IPS-20b (cell line): Measurements from ENCODE around the gene ZNF844.
"Not testable (repeated sequence)": the region's sequence is repeated elsewhere in the genome, so short reads cannot be mapped to it uniquely, and the experiment has no call there.

ENCODE experiments used
- H3K27ac ChIP-seq: one replicate; pipeline ENCODE4 v1.5.1; 2013; ENCODE audit warnings: low read length
- H3K27me3 ChIP-seq: 2 replicates; pipeline ENCODE4 v1.6.1; 2013; ENCODE audit warnings: mild to moderate bottlenecking, low read length, inconsistent platforms; ENCODE audit not compliant: insufficient read depth
- H3K36me3 ChIP-seq: 2 replicates; pipeline ENCODE4 v1.6.1; 2013; ENCODE audit warnings: low read depth, mild to moderate bottlenecking, inconsistent platforms, low read length, moderate library complexity; ENCODE audit not compliant: insufficient read depth
- H3K4me1 ChIP-seq: 2 replicates; pipeline ENCODE4 v1.6.1; 2013; ENCODE audit warnings: mild to moderate bottlenecking, control low read depth, inconsistent platforms, low read length, moderate library complexity; ENCODE audit not compliant: insufficient read depth
- H3K4me3 ChIP-seq: 2 replicates; pipeline ENCODE4 v1.5.1; 2013; ENCODE audit warnings: mild to moderate bottlenecking, low read length, inconsistent platforms
- H3K9ac ChIP-seq: 2 replicates; pipeline ENCODE4 v1.6.1; 2013; ENCODE audit warnings: low read depth, mild to moderate bottlenecking, inconsistent platforms, low read length, moderate library complexity
- H3K9me3 ChIP-seq: 2 replicates; pipeline ENCODE4 v1.6.1; 2013; ENCODE audit warnings: mild to moderate bottlenecking, low read depth, low read length, inconsistent platforms; ENCODE audit not compliant: insufficient read depth

ZNF844 gene

DNA sequence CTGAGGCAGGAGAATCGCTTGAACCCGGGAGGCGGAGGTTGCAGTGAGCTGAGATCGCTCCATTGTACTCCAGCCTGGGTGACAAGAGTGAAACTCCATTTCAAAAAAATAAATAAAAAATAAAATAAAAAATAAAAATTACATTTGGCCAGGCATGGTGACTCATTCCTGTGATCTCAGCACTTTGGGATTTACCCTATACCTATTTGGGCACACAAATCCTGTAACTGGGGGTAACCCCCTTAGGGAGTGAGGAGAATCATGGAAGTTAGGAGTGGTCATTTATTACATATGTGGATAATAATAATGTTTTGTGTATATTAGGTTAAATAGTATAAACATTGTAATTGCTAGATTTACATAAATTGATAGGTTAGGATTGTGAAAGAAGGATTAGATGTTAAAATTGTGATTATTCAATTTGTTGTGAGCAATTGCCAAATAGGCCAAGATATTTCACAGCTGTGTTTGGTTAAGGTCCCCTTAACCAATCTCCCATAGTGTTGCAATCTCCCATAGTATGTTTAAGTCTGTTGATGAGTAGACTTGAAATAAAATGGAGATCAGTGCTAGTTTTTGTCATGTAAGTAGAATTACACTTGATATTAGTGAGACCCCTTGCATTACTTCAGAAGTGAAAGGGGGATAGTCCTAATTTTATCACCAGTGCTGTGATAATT, 30.7 kb downstream of the ZNF844 start:
- peaks cover 25% of the 10 kb centered on the region for H3K9me3 ChIP-seq
- no peak overlapping the region for H3K27ac ChIP-seq
- H3K36me3 ChIP-seq: peaks cover 51% of the 10 kb centered on the region
- no peaks in the 10 kb centered on the region for H3K27me3 ChIP-seq
- peaks cover 3% of the 10 kb centered on the region; the same call in 1 of the 2 replicates for H3K4me1 ChIP-seq
- no peak overlapping the region for H3K4me3 ChIP-seq
- H3K9ac ChIP-seq: no peak overlapping the region

DNA sequence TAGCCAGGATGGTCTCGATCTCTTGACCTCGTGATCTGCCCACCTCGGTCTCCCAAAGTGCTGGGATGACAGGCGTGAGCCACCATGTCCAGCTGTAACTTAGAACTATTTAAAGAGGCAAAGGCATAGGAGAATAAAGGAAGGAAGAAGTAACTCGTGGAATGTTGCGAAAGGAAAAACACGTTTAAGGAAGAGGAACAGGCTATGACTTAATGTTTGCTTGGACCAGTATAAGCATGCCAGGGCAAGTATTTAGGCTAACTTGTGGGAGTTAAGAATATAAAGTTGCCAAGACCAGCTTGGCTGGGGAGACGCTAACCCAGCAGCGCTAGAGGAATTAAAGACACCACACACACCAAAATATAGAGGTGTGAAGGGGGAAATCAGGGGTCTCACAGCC, 33.5 kb downstream of the ZNF844 start:
- H3K4me1 ChIP-seq: peaks cover 2% of the 10 kb centered on the region; the same call in 1 of the 2 replicates
- H3K9ac ChIP-seq: no peak overlapping the region
- H3K4me3 ChIP-seq: no peak overlapping the region
- H3K27ac ChIP-seq: no peak overlapping the region
- peaks cover 51% of the 10 kb centered on the region for H3K36me3 ChIP-seq
- H3K27me3 ChIP-seq: no peaks in the 10 kb centered on the region
- peaks cover 28% of the 10 kb centered on the region for H3K9me3 ChIP-seq

DNA sequence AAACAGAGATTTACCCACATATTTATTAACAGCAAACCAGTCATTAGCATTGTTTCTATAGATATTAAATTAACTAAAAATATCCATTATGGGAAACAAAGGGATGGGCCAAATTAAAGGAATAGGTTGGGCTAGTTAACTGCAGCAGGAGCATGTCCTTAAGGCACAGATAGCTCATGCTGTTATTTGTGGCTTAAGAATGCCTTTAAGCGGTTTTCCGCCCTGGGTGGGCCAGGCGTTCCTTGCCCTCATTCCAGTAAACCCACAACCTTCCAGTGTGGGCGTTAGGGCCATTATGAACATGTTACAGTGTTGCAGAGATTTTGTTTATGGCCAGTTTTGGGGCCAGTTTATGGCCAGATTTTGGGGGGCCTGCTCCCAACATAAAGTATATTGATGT, 39.4 kb downstream of the ZNF844 start:
- H3K27ac ChIP-seq, H3K4me3 ChIP-seq, H3K9ac ChIP-seq, H3K27me3 ChIP-seq, H3K4me1 ChIP-seq: not testable (repeated sequence)
- H3K36me3 ChIP-seq: peaks cover 21% of the 10 kb centered on the region
- peaks cover 29% of the 10 kb centered on the region for H3K9me3 ChIP-seq

DNA sequence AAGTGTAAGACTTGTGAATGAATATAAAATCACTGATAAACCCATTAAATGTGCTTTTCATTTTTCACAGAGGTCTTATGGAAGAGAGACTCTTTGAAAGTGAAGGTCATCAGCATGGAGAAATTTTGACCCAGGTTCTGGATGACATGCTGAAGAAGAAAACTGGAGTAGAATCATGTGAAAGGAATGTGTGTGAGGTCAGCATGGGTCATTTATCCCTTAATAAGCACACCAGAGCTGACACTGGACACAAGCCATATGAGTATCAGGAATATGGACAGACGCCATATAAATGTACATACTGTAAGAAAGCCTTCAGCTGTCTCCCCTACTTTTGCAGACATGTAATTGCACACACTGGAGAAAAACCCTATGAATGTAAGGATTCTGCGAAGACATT, 46.6 kb downstream of the ZNF844 start:
- H3K9me3 ChIP-seq: peaks cover 66% of the 10 kb centered on the region
- peak overlapping the region; percentile 0; the same call in 1 of the 2 replicates for H3K4me3 ChIP-seq
- H3K27ac ChIP-seq: no peak overlapping the region

DNA sequence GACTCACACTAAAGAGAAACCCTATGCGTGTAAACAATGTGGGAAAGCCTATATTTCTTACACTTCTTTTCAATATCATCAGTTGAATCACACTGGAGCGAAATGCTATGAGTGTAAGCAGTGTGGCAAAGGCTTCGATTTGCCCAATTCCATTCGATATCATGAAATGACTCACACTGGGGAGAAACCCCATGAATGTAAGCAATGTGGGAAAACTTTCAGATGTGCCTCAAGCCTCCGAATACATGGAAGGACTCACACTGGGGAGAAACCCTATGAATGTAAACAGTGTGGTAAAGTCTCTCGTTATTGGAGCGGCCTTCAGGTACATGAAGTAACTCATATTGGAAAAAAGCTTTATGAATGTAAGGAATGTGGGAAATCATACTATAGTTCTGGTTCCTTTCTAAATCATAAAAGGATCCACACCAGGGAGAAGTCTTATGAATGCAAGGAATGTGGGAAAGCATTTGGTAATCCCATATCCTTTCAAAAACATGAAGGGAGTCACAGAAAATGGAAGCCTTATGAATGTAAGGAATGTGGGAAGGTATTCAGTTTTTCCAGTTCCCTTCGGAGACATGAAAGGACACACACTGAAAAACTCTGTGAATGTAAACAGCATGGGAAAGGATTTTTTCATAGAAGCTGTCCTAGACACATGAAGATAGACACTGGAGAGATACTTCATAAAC, 47.6 kb downstream of the ZNF844 start:
- Histone ChIP-seq H3K27me3 (no peaks in the 10 kb centered on the region), H3K36me3 (peaks cover 65% of the 10 kb centered on the region), H3K9me3 (peaks cover 56% of the 10 kb centered on the region), H3K4me3 (peak overlapping the region; percentile 0), H3K4me1 (no peaks in the 10 kb centered on the region), H3K9ac (no peak overlapping the region), H3K27ac (no peak overlapping the region)

More for the DNA sequence above, 46.6 kb downstream of the ZNF844 start:
- Histone ChIP-seq H3K36me3 (peaks cover 74% of the 10 kb centered on the region), H3K4me1 (no peaks in the 10 kb centered on the region), H3K9ac (no peak overlapping the region), H3K27me3 (no peaks in the 10 kb centered on the region)

DNA sequence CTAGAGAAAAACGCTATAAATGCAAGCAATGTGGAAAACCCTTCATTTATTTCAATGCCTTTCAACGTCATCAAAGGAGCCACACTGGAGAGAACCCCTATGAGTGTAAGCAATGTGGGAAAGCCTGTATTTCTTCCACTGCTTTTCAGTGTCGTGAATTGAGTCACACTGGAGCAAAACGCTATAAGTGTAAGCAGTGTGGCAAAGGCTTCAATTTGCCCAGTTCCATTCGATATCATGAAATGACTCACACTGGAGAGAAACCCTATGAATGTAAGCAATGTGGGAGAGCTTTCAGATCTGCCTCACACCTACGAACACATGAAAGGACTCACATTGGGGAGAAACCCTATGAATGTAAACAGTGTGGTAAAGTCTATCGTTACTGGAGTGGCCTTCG, 48.2 kb downstream of the ZNF844 start:
- no peaks in the 10 kb centered on the region for H3K4me1 ChIP-seq
- no peaks in the 10 kb centered on the region for H3K27me3 ChIP-seq
- peak overlapping the region; percentile 0 for H3K4me3 ChIP-seq
- H3K27ac ChIP-seq: no peak overlapping the region
- no peak overlapping the region for H3K9ac ChIP-seq
- H3K9me3 ChIP-seq: peaks cover 56% of the 10 kb centered on the region
- peaks cover 64% of the 10 kb centered on the region for H3K36me3 ChIP-seq

DNA sequence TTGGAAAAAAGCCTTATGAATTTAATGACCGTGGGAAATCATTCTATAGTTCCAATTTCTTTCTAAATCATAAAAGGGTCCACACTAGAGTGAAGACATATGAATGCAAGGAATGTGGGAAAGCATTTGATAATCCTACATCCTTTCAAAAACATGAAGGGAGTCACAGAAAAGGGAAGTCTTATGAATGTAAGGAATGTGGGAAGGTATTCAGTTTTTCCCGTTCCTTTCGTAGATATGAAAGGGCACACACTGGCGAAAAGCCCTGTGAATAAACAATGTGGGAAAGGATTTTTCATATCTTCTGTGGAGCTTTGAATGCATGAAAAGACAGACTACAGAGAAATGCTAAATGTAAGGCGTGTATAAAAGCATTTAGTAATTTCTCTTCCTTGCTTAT, 48.6 kb downstream of the ZNF844 start:
- H3K9me3 ChIP-seq: peaks cover 56% of the 10 kb centered on the region
- H3K9ac ChIP-seq: no peak overlapping the region
- peaks cover 64% of the 10 kb centered on the region for H3K36me3 ChIP-seq
- no peaks in the 10 kb centered on the region for H3K4me1 ChIP-seq
- no peaks in the 10 kb centered on the region for H3K27me3 ChIP-seq
- H3K27ac ChIP-seq: no peak overlapping the region
- H3K4me3 ChIP-seq: peak overlapping the region; percentile 0; the same call in 1 of the 2 replicates

DNA sequence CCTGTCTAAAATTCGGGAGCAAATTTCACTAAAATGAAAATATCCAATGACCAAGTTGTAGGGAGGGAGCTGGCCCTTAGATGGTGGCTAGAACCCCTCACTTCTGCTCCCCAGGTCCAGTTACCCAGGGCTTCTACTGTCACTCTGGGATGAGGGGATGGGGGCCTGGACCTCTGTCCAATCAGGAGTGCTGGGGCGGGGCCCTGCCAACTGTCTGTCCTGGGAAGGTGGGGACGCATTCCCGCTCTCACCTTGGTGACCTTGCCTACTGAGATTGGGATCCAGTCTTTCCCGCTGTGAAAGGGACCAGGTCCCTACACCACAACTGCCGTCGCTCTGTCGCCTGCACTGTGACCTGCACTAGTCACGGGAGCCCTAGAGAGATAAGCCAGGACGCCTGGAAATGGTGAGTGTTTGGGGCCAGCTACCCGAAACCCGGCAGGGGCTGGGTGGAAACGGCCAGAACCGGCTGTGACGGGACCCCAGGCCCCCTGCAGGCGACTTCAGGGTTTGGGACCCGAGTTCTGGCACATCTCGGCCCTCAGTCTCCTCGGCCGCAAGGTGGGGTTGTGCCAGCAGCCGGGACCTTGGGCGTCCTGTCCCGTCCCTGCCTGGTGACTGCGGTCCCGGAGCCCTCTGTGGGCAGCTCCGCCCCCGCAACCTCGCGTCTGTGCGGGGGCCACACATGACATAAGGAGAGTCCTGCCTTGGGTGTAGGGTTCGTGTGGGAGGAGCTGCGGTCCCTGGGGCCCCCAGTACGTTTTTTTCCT, 52.9 kb downstream of the ZNF844 start:
- no peak overlapping the region for H3K9ac ChIP-seq
- H3K27ac ChIP-seq: no peak overlapping the region
- peaks cover 20% of the 10 kb centered on the region for H3K9me3 ChIP-seq
- no peaks in the 10 kb centered on the region for H3K4me1 ChIP-seq
- H3K27me3 ChIP-seq: no peaks in the 10 kb centered on the region
- H3K36me3 ChIP-seq: peaks cover 29% of the 10 kb centered on the region
- no peak overlapping the region for H3K4me3 ChIP-seq

DNA sequence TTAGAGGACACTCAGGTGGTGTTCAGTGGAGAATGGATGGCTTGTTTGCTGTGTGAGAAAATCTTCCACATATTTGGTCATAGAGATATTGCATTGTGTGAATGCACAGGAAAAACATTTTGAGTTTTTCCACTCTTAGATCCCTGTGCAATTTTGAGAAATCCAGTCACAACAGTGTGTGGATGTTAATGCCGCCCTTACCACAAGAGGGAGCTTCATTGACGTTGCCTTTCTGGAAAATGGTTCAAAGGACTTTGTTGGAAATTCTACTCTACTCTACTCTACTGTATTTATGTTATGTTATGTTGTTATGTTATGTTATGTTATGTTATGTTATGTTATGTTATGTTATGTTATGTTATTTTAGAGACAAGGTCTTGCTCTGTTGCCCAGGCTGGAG, 62.2 kb downstream of the ZNF844 start:
- no peaks in the 10 kb centered on the region for H3K27me3 ChIP-seq

More for the DNA sequence above, 62.2 kb downstream of the ZNF844 start:
- Histone ChIP-seq H3K4me1 (no peaks in the 10 kb centered on the region), H3K27ac (no peak overlapping the region), H3K9me3 (peaks cover 28% of the 10 kb centered on the region), H3K9ac (no peak overlapping the region), H3K4me3 (no peak overlapping the region), H3K36me3 (peaks cover 9% of the 10 kb centered on the region)
